A673 (cell line): ENCODE data around the gene MMADHC.

Source experiments
- CTCF ChIP-seq: fragments of 300-800, 200-600 bp; sonication (generic); conservative IDR thresholded peaks from 2 replicates; pipeline ENCODE4 v1.5.1; 2017; ENCODE audit warnings: low read depth, mild to moderate bottlenecking, antibody characterized with exemption, low read length, moderate library complexity, mixed read lengths
- EZH2 ChIP-seq: fragments of 200-600 bp; sonication (generic); IDR thresholded peaks from 2 replicates; pipeline ENCODE4 v1.6.1; 2017; ENCODE audit warnings: borderline replicate concordance, low read depth, mild to moderate bottlenecking, mixed read lengths, antibody characterized with exemption, low read length; ENCODE audit not compliant: poor library complexity, severe bottlenecking

GRCh38 chr2:149538138-149538833 lies 49.3 kb downstream of the MMADHC start:
- TF ChIP-seq CTCF (no peak), EZH2 (no peak)
